GM12878 (cell line): ENCODE data around the gene GAMT. TPM values are rescaled to one million over a fixed set of nuclear protein-coding genes. Genes with fewer than 3 reads are reported as not detected.

Experiments
- ATAC-seq: fragments of 200-7000 bp; cut with Tn5 transposase; 3 replicates; pipeline ENCODE4 v1.9.1; 2020; ENCODE audit warnings: mild to moderate bottlenecking, moderate library complexity
- BruUV-seq: library from RNA; stranded (reverse); fragments of 400-500 nt; replicated peaks from 2 replicates; lab custom pipeline; 2021; lab: Mats Ljungman, UMichigan
- CTCF ChIA-PET: fragments of 300-600 bp; sonication (Branson Sonifier 250); formaldehyde crosslinking; extraction: SDS; loops from one replicate; lab custom pipeline; 2021; ENCODE audit warnings: inconsistent platforms; lab: Yijun Ruan, JAX
- POLR2A ChIA-PET: fragments of 350-600 bp; formaldehyde crosslinking; extraction: SDS; loops from one replicate; lab custom pipeline; 2021; ENCODE audit warnings: inconsistent platforms; lab: Charles Lee
- RAD21 ChIA-PET: fragments of 300-600 bp; sonication (Branson Sonifier 250); formaldehyde crosslinking; loops from one replicate; lab custom pipeline; 2023; ENCODE audit warnings: antibody characterized with exemption; ENCODE audit not compliant: unreplicated experiment; lab: Charles Lee
- SMC1A ChIA-PET: fragments of 300-600 bp; sonication (Branson Sonifier 250); formaldehyde crosslinking; loops from one replicate; lab custom pipeline; 2023; ENCODE audit not compliant: unreplicated experiment, uncharacterized antibody; lab: Charles Lee
- DNase-seq: peaks from one replicate; pipeline ENCODE4 v3.0.0-alpha.2; 2011; ENCODE audit warnings: low read depth, low spot score
- FAIRE-seq: peaks from 3 replicates; lab custom pipeline; 2011; peaks lifted over from hg19 to GRCh38; lab: Jason Lieb, UNC
- H2AFZ ChIP-seq: 2 replicates; pipeline ENCODE4 v1.6.0; 2011; ENCODE audit warnings: low read depth, low read length, control low read depth; ENCODE audit not compliant: control insufficient read depth
- H3K27ac ChIP-seq: 2 replicates; pipeline ENCODE4 v1.5.1; 2011; ENCODE audit warnings: control low read depth; ENCODE audit not compliant: control insufficient read depth, insufficient read depth
- H3K27me3 ChIP-seq, 2 experiments: replicated peaks in 1 of 2; 2 replicates each; pipeline versions ENCODE4 v1.6.0 to v1.6.1; 2011; ENCODE audit warnings: low read length in 1 of 2; ENCODE audit not compliant: control insufficient read depth in 2 of 2, insufficient read depth in 2 of 2
- H3K36me3 ChIP-seq, 2 experiments: 2 replicates each; pipeline ENCODE4 v1.5.1; 2011; ENCODE audit warnings: low read length in 1 of 2; ENCODE audit not compliant: control insufficient read depth in 2 of 2, insufficient read depth in 2 of 2
- H3K4me1 ChIP-seq: 2 replicates; pipeline ENCODE4 v1.6.1; 2011; ENCODE audit warnings: mild to moderate bottlenecking, low read length, moderate library complexity, mixed read lengths; ENCODE audit not compliant: control insufficient read depth, insufficient read depth
- H3K4me2 ChIP-seq: 2 replicates; pipeline ENCODE4 v1.6.0; 2011; ENCODE audit warnings: control low read depth; ENCODE audit not compliant: control insufficient read depth, insufficient read depth
- H3K4me3 ChIP-seq: fragments of 200-600 bp; sonication (generic); 2 replicates; pipeline ENCODE4 v1.5.1; 2016
- H3K79me2 ChIP-seq: 2 replicates; pipeline ENCODE4 v1.6.0; 2011; ENCODE audit warnings: low read length; ENCODE audit not compliant: control insufficient read depth, insufficient read depth
- H3K9ac ChIP-seq: 2 replicates; pipeline ENCODE4 v1.8.0; 2011; ENCODE audit warnings: low read length, control low read depth, mixed read lengths; ENCODE audit not compliant: control insufficient read depth, insufficient read depth
- H3K9me3 ChIP-seq: replicated peaks from 3 replicates; pipeline ENCODE4 v1.5.1; 2011; ENCODE audit warnings: mild to moderate bottlenecking, low read length; ENCODE audit not compliant: control insufficient read depth, insufficient read depth
- H4K20me1 ChIP-seq: 2 replicates; pipeline ENCODE4 v1.6.0; 2011; ENCODE audit not compliant: control insufficient read depth, insufficient read depth
- CBX5 ChIP-seq: sonication (generic); IDR thresholded peaks from 2 replicates; pipeline ENCODE4 v1.6.1; 2016; ENCODE audit warnings: low read depth, moderate library complexity, mild to moderate bottlenecking, inconsistent platforms
- HDAC2 ChIP-seq: fragments of 200-600 bp; sonication (generic); IDR thresholded peaks from 2 replicates; pipeline ENCODE4 v1.6.1; 2017
- MEF2A ChIP-seq: IDR thresholded peaks from 2 replicates; pipeline ENCODE4 v1.6.1; 2011; ENCODE audit warnings: low read depth, mild to moderate bottlenecking, low read length, moderate library complexity; ENCODE audit not compliant: insufficient read depth
- NFXL1 ChIP-seq: fragments of 450-650 bp; IDR thresholded peaks from 2 replicates; pipeline ENCODE4 v1.6.1; 2017; ENCODE audit warnings: antibody characterized with exemption, mild to moderate bottlenecking, borderline replicate concordance
- NR2C2 ChIP-seq: IDR thresholded peaks from 2 replicates; pipeline ENCODE4 v1.6.1; 2011; ENCODE audit warnings: borderline replicate concordance, low read depth; ENCODE audit not compliant: control insufficient read depth, insufficient read length
- POLR2AphosphoS5 ChIP-seq: IDR thresholded peaks from 2 replicates; pipeline ENCODE4 v1.6.1; 2011; ENCODE audit warnings: mild to moderate bottlenecking, low read length, inconsistent platforms
- YBX1 ChIP-seq: fragments of 450-650 bp; IDR thresholded peaks from 2 replicates; pipeline ENCODE4 v1.6.1; 2016; ENCODE audit warnings: antibody characterized with exemption
- ZBTB11 ChIP-seq: fragments of 450-650 bp; formaldehyde crosslinking; IDR thresholded peaks from 2 replicates; pipeline ENCODE4 v1.5.0; 2022; ENCODE audit warnings: mild to moderate bottlenecking, missing genetic modification characterization
- WGBS: methylation state at CpG from one replicate; pipeline ENCODE4 v1.1.6; 2016; ENCODE audit warnings: low lambda C conversion rate; ENCODE audit not compliant: insufficient replicate concordance, insufficient coverage; ENCODE audit errors: missing lambda C conversion rate; 5-methylcytosine and 5-hydroxymethylcytosine counted together
- in situ Hi-C: fragments of 300-500 bp; cut with MboI; formaldehyde crosslinking; loops from 9 replicates; pipeline ENCODE4 v1.14.3; 2018; ENCODE audit warnings: mixed read lengths
- intact Hi-C: fragments of 100-400 bp; cut with micrococcal nuclease; formaldehyde crosslinking; loops from one replicate; pipeline ENCODE4 v1.14.2; 2022; ENCODE audit not compliant: unreplicated experiment
- polyA plus RNA-seq, 11 experiments: library from polyadenylated mRNA; depleted of rRNA in 4 of 11; unstranded in 6 of 11; stranded (reverse) in 5 of 11; fragments of >200 nt; fragmentation: Nextera tagmentation in 4 of 11; fragmentation: Illumina TruSeq in 1 of 11; extraction: Ambion mirVana in 4 of 11; extraction: Trizol in 1 of 11; gene quantifications; 1 replicate in 1 of 11; 2 replicates in 10 of 11; pipeline versions ENCODE4 v1.2.1 to v1.2.3, GENCODE V29; 2011 to 2016; ENCODE audit warnings: inconsistent platforms in 2 of 11, missing spikeins in 2 of 11, low read depth in 1 of 11
- total RNA-seq, 4 experiments: library from RNA; depleted of rRNA in 3 of 4; stranded (reverse); fragments of >200 nt in 3 of 4; fragmentation: Illumina TruSeq in 1 of 4; extraction: Trizol in 1 of 4; gene quantifications; 2 replicates each; pipeline versions ENCODE4 v1.2.1 to v1.2.3, GENCODE V29; 2013 to 2021
- TF ChIP-seq, protein P1 (sequence below): fragments of 450-650 bp; formaldehyde crosslinking; IDR thresholded peaks from 2 replicates; pipeline ENCODE4 v1.4.0; 2022; ENCODE audit warnings: mild to moderate bottlenecking, moderate library complexity
- TF ChIP-seq, protein P2 (sequence below): IDR thresholded peaks from 2 replicates; pipeline ENCODE4 v1.6.1; 2012; ENCODE audit warnings: low read depth, low read length, improper control_type of control experiment

The GAMT gene
- total and polyA plus RNA-seq, 10 of the 15 experiments (the other 5 are each of a cell fraction or from before 2014, with no cell fraction given) = 1.6 to 131 (median 38.8) TPM

GRCh38 chr19:1374250-1374577 lies 27.1 kb downstream of the GAMT start:
- no TSS peak for BruUV-seq
- FAIRE-seq = no peak
- H3K4me2 ChIP-seq = no peak overlapping the region
- no peaks in the 10 kb centered on the region for H4K20me1 ChIP-seq
- CTCF ChIA-PET = interaction anchor here (3.4 to 5.0 kb wide), 3 partner anchors 59 to 131 kb away, joined by 23 to 42 read pairs (median 40); no protein-coding TSS in a partner anchor
- SMC1A ChIA-PET = no interaction called here
- POLR2A ChIA-PET = no interaction called here
- TF ChIP-seq CBX5 = no peak
- TF ChIP-seq ZBTB11 (CRISPR knock-in tag) = no peak
- TF ChIP-seq NFXL1 = no peak
- TF ChIP-seq POLR2AphosphoS5 = no peak
- TF ChIP-seq, protein P1, sequence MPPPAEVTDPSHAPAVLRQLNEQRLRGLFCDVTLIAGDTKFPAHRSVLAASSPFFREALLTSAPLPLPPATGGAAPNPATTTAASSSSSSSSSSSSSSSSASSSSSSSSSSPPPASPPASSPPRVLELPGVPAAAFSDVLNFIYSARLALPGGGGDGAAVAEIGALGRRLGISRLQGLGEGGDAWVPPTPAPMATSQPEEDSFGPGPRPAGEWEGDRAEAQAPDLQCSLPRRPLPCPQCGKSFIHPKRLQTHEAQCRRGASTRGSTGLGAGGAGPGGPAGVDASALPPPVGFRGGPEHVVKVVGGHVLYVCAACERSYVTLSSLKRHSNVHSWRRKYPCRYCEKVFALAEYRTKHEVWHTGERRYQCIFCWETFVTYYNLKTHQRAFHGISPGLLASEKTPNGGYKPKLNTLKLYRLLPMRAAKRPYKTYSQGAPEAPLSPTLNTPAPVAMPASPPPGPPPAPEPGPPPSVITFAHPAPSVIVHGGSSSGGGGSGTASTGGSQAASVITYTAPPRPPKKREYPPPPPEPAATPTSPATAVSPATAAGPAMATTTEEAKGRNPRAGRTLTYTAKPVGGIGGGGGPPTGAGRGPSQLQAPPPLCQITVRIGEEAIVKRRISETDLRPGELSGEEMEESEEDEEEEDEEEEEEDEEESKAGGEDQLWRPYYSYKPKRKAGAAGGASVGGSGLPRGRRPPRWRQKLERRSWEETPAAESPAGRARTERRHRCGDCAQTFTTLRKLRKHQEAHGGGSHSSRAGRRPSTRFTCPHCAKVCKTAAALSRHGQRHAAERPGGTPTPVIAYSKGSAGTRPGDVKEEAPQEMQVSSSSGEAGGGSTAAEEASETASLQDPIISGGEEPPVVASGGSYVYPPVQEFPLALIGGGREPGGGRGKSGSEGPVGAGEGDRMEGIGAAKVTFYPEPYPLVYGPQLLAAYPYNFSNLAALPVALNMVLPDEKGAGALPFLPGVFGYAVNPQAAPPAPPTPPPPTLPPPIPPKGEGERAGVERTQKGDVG (CRISPR knock-in tag) = no peak
- TF ChIP-seq NR2C2 = no peak
- TF ChIP-seq MEF2A = no peak
- TF ChIP-seq HDAC2 = no peak
- TF ChIP-seq YBX1 = no peak
- TF ChIP-seq, protein P2, sequence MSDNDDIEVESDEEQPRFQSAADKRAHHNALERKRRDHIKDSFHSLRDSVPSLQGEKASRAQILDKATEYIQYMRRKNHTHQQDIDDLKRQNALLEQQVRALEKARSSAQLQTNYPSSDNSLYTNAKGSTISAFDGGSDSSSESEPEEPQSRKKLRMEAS = no peak
- DNase-seq = no peak
- H3K4me3 ChIP-seq = no peak overlapping the region
- in situ Hi-C loops = loop anchor here (5.0 kb wide), 2 partner anchors 57 to 97 kb away; partner anchors contain the start of gene FAM174C
- H3K4me1 ChIP-seq = no peaks in the 10 kb centered on the region
- H3K27me3 ChIP-seq = no peaks in the 10 kb centered on the region
- no peaks in the 10 kb centered on the region for H3K79me2 ChIP-seq
- WGBS = 88% methylated on average over 11 of the region's 12 CpGs
- H3K36me3 ChIP-seq = peaks cover 4 to 8% of the 10 kb centered on the region in 2 experiments; a peak in 2 of 4 replicates
- intact Hi-C loops = no loop called here
- H3K9ac ChIP-seq = no peak overlapping the region
- no peak for ATAC-seq
- RAD21 ChIA-PET = no interaction called here
- no peak overlapping the region for H2AFZ ChIP-seq
- no peak overlapping the region for H3K27ac ChIP-seq
- no peaks in the 10 kb centered on the region for H3K9me3 ChIP-seq
